SK-N-SH treated with all-trans-retinoic acid at 6 μM for 48 hours (cell line): ENCODE data around the gene PCNA.

Experiments
- ATAC-seq: fragments of 200-7000 bp; cut with Tn5 transposase; 3 replicates; pipeline ENCODE4 v1.9.1; 2020; ENCODE audit warnings: mild to moderate bottlenecking, moderate library complexity
- ARNTL ChIP-seq: fragments of 450-650 bp; formaldehyde crosslinking; IDR thresholded peaks from 2 replicates; pipeline ENCODE4 v1.5.0; 2020; ENCODE audit warnings: low read depth, mild to moderate bottlenecking, moderate library complexity, borderline replicate concordance
- BACH2 ChIP-seq: fragments of 250-450 bp; sonication (Bioruptor Pico); IDR thresholded peaks from 2 replicates; pipeline ENCODE4 v1.9.0; 2021; ENCODE audit warnings: mild to moderate bottlenecking, borderline replicate concordance
- CREB5 ChIP-seq: fragments of 250-450 bp; sonication (Bioruptor Pico); IDR thresholded peaks from 2 replicates; pipeline ENCODE4 v1.5.1; 2020; ENCODE audit warnings: low read depth, mild to moderate bottlenecking, moderate library complexity
- CSDC2 ChIP-seq: fragments of 250-450 bp; sonication (Bioruptor Pico); IDR thresholded peaks from 2 replicates; pipeline ENCODE4 v1.5.0; 2020; ENCODE audit warnings: mild to moderate bottlenecking, moderate library complexity
- ESRRG ChIP-seq: fragments of 250-450 bp; sonication (Bioruptor Pico); IDR thresholded peaks from 2 replicates; pipeline ENCODE4 v1.6.1; 2021; ENCODE audit warnings: mild to moderate bottlenecking
- ISL1 ChIP-seq: fragments of 250-450 bp; sonication (Bioruptor Pico); IDR thresholded peaks from 2 replicates; pipeline ENCODE4 v2.1.2; 2022; ENCODE audit warnings: mild to moderate bottlenecking, moderate library complexity
- OSR1 ChIP-seq: fragments of 250-450 bp; sonication (Bioruptor Pico); IDR thresholded peaks from 2 replicates; pipeline ENCODE4 v1.8.0; 2022; ENCODE audit warnings: moderate library complexity, mild to moderate bottlenecking, inconsistent platforms
- PATZ1 ChIP-seq: fragments of 250-450 bp; sonication (Bioruptor Pico); IDR thresholded peaks from 2 replicates; pipeline ENCODE4 v1.8.0; 2020; ENCODE audit warnings: mild to moderate bottlenecking, moderate library complexity, borderline replicate concordance
- POU6F1 ChIP-seq: fragments of 250-450 bp; sonication (Bioruptor Pico); IDR thresholded peaks from 2 replicates; pipeline ENCODE4 v1.8.0; 2021; ENCODE audit warnings: low read depth, mild to moderate bottlenecking, moderate library complexity, borderline replicate concordance
- PPARA ChIP-seq: fragments of 250-450 bp; sonication (Bioruptor Pico); IDR thresholded peaks from 2 replicates; pipeline ENCODE4 v1.5.0; 2020; ENCODE audit warnings: mild to moderate bottlenecking, borderline replicate concordance
- RARB ChIP-seq: fragments of 250-450 bp; sonication (Bioruptor Pico); IDR thresholded peaks from 2 replicates; pipeline ENCODE4 v1.8.0; 2021; ENCODE audit warnings: mild to moderate bottlenecking, moderate library complexity
- SNAI2 ChIP-seq: fragments of 250-450 bp; sonication (Bioruptor Pico); IDR thresholded peaks from 2 replicates; pipeline ENCODE4 v1.5.0; 2020; ENCODE audit warnings: mild to moderate bottlenecking, moderate library complexity
- TCF4 ChIP-seq: fragments of 250-450 bp; sonication (Bioruptor Pico); IDR thresholded peaks from 2 replicates; pipeline ENCODE4 v1.8.0; 2021; ENCODE audit warnings: mild to moderate bottlenecking, moderate library complexity, borderline replicate concordance
- TOX ChIP-seq: fragments of 250-450 bp; sonication (Bioruptor Pico); IDR thresholded peaks from 2 replicates; pipeline ENCODE4 v1.8.0; 2021; ENCODE audit warnings: mild to moderate bottlenecking, moderate library complexity, borderline replicate concordance
- TSHZ2 ChIP-seq: fragments of 250-450 bp; sonication (Bioruptor Pico); IDR thresholded peaks from 2 replicates; pipeline ENCODE4 v1.5.0; 2020; ENCODE audit warnings: mild to moderate bottlenecking, moderate library complexity
- ZC3H10 ChIP-seq: fragments of 250-450 bp; sonication (Bioruptor Pico); IDR thresholded peaks from 2 replicates; pipeline ENCODE4 v1.5.1; 2021; ENCODE audit warnings: mild to moderate bottlenecking, moderate library complexity
- ZFP3 ChIP-seq: fragments of 250-450 bp; sonication (Bioruptor Pico); IDR thresholded peaks from 2 replicates; pipeline ENCODE4 v1.5.0; 2020; ENCODE audit warnings: mild to moderate bottlenecking, moderate library complexity
- ZFP30 ChIP-seq: fragments of 450-650 bp; formaldehyde crosslinking; IDR thresholded peaks from 2 replicates; pipeline ENCODE4 v1.5.0; 2022; ENCODE audit warnings: mild to moderate bottlenecking, moderate library complexity
- ZNF565 ChIP-seq: fragments of 450-650 bp; formaldehyde crosslinking; conservative IDR thresholded peaks from 2 replicates; pipeline ENCODE4 v1.5.0; 2020; ENCODE audit warnings: low read depth, mild to moderate bottlenecking, moderate library complexity
- ZNF70 ChIP-seq: fragments of 450-650 bp; formaldehyde crosslinking; IDR thresholded peaks from 2 replicates; pipeline ENCODE4 v1.5.0; 2020; ENCODE audit warnings: mild to moderate bottlenecking, moderate library complexity
- ZNF8 ChIP-seq: fragments of 450-650 bp; formaldehyde crosslinking; IDR thresholded peaks from 2 replicates; pipeline ENCODE4 v1.5.0; 2020; ENCODE audit warnings: mild to moderate bottlenecking, moderate library complexity

Gene PCNA

GRCh38 chr20:5069141-5069806 is 50.5 kb downstream of the PCNA start:
- no peak for TF ChIP-seq ZNF565 (CRISPR knock-in tag)
- no peak for TF ChIP-seq TOX (CRISPR knock-in tag)
- TF ChIP-seq ZFP3, result no peak
- TF ChIP-seq ZC3H10 (CRISPR knock-in tag), result no peak
- TF ChIP-seq ARNTL (CRISPR knock-in tag), result no peak
- TF ChIP-seq BACH2 (CRISPR knock-in tag), result no peak
- no peak for TF ChIP-seq SNAI2
- TF ChIP-seq TCF4 (CRISPR knock-in tag), result no peak
- TF ChIP-seq ZNF70, result no peak
- no peak for TF ChIP-seq ISL1 (CRISPR knock-in tag)
- no peak for TF ChIP-seq ESRRG (CRISPR knock-in tag)
- TF ChIP-seq OSR1 (CRISPR knock-in tag), result no peak
- no peak for TF ChIP-seq CSDC2
- no peak for TF ChIP-seq PPARA
- TF ChIP-seq, all 23 proteins: peak for 0
- no peak for ATAC-seq

- TF ChIP-seq TCF4 (CRISPR knock-in tag), result no peak
- no peak for TF ChIP-seq ZC3H10 (CRISPR knock-in tag)
- no peak for TF ChIP-seq PPARA
- TF ChIP-seq ESRRG (CRISPR knock-in tag), result no peak
- TF ChIP-seq CREB5, result no peak
- TF ChIP-seq PATZ1 (CRISPR knock-in tag), result no peak
- no peak for TF ChIP-seq TSHZ2 (CRISPR knock-in tag)
- TF ChIP-seq ARNTL (CRISPR knock-in tag), result no peak
- TF ChIP-seq ZNF8, result no peak
- TF ChIP-seq ZNF70, result no peak
- TF ChIP-seq CSDC2, result no peak
- TF ChIP-seq POU6F1 (CRISPR knock-in tag), result no peak
- no peak for TF ChIP-seq OSR1 (CRISPR knock-in tag)
- TF ChIP-seq RARB (CRISPR knock-in tag), result no peak
- no peak for TF ChIP-seq ISL1 (CRISPR knock-in tag)
- no peak for ATAC-seq
These were observed 51.7 kb downstream of the PCNA start for GRCh38 chr20:5067877-5068645.

GRCh38 chr20:5065879-5066383 is 53.8 kb downstream of the PCNA start:
- peak; percentile 99 for ATAC-seq
- peak; percentile 77; the same call in 1 of the 2 replicates for TF ChIP-seq SNAI2
- no peak for TF ChIP-seq ZNF8
- TF ChIP-seq ZNF565 (CRISPR knock-in tag), result no peak
- no peak for TF ChIP-seq ZNF70
- no peak for TF ChIP-seq RARB (CRISPR knock-in tag)
- no peak for TF ChIP-seq ISL1 (CRISPR knock-in tag)
- TF ChIP-seq TCF4 (CRISPR knock-in tag), result no peak
- TF ChIP-seq ZC3H10 (CRISPR knock-in tag), result 0 out of 2 replicates have a peak, but pooled peaks have one; percentile 33
- no peak for TF ChIP-seq PPARA
- TF ChIP-seq POU6F1 (CRISPR knock-in tag), result no peak
- no peak for TF ChIP-seq TSHZ2 (CRISPR knock-in tag)
- TF ChIP-seq ZFP30 (CRISPR knock-in tag), result no peak
- no peak for TF ChIP-seq ARNTL (CRISPR knock-in tag)
